Measurements from ENCODE around the gene TIMP2.
"Not testable (repeated sequence)": the region's sequence is repeated elsewhere in the genome, so short reads cannot be mapped to it uniquely, and the experiment has no call there.

Gene TIMP2

DNA sequence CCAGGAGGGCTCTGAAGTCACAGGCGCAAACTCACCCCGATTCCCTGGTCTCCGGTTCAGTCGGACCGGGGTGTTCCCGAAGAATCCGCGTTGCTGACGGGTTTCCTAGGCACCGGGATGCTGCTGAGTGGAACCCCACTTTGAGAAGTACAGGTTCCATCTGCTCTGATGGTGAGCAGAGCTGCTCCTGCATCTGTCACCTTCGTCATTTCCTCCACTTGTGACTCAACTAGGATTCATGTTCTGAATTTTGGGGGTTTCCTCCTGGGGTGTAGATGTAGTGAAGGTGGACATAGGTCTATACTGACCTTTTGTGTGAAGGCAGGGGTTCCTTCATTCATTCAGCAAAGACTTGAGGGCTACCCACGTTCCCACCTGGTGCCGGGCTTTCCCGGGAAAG lies 29.5 kb upstream of the TIMP2 start:
- DNase-seq = no peak

DNA sequence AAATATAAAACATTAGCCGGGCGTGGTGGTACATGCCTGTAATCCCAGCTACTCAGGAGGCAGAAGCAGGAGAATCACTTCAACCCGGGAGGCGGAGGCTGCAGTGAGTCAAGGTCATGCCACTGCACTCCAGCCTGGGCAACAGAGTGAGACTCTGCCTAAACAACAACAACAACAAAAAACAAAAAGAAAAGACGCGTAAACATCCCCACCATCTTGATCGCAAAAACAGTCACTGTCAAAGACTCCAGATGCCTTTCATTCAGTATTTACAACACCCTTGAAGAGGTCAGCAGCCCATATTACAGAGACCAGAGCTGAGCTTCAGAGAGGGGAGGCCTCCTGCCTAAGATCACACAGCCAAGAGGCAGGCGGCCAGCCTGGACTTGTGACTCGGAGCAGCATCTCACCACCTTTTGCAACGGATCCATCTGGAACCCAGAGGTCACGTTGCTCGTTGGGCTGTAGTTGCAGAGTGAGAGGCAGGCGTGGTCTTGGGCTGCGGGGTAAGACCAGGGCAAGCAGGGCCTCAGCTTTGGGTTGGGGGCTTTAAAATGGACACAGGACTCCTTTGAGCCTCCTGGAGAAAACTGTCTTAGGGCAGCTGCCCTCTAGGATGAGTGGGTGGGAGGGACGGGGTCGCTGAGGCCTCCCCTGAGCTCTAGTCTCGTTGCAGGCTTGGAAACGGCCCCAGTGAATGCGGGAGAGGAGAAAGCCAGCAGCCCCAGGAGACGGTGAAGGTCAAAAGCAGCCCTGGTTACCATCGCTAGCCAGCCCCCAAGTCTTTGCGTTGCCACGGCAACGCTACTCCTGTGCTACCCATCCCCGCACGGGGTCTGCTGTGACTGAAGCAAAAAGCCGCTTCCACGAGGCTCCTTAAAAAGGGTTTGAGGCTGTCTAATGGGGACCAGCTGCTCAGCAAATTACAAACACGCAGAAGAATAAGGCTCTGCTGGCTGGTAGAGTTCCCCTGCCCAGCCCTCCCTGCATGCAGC lies 28.5 kb upstream of the TIMP2 start:
- no peak for DNase-seq

DNA sequence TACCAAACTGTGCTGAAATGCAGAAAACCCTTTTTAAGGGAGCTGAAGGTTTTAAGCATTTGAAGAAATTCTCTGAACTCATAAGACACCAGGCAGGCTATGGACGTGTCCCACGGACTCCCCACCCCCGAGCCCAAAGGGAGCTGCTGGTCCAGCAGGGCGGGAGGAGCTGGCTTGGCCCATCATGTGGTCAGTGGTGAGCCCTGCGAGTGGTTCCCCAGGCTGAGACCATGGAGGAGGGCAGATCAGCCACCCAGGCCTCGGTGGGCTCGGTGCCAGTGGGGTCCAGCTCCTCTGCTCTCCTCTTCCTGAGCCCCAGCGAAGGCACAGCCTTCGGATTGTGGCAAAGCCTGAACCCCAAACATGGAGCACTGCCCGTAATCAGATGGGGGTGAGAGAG lies 27.5 kb upstream of the TIMP2 start:
- no peak for DNase-seq

DNA sequence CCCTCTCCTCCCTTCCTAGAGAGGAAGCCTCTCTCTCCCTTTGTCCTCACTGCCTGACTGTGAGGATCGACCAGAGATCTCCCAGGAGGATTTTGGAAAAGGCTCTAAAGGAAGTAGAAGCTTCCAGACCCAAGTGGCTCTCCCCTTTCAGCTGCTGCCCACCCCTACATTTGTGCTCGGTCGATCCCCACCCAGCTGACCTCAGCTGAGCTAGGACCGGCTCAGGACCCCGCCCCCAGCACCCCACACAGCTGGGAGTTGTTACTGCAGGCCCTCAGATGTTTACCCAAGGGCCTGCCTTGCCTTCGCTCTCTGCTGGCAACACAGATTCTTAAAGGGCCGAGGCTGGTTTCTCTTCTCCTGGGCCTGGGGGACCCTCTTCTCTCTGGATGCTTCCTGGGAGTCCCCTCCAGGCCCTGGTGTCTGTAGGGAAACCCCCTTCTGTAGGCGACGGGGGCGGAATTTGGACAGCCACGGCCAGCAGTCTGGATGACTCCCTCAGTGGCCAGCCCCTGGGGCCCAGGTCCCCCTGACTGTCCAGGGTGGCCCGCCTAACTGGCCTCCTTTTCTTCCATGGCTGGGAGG lies 26.9 kb upstream of the TIMP2 start:
- no peak for DNase-seq

DNA sequence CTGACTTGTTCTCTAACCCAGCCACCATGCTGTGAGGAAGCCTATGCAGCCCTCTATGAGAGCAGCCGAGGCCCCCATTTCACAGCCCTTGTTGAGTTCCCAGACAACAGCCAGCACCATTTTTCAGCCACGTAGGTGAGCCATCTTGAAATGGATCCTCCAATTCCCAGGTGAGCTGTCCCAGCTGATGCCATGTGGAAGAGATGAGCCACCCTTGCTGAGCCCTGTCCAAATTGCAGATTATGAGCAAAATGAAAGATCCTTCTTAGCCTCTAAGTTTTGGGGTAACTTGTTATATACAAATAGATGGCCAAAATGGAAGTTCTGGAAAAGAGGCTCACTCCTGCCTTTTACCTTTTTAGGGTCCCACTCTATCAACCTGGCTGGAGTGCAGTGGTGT lies 25.7 kb upstream of the TIMP2 start:
- no peak for DNase-seq

DNA sequence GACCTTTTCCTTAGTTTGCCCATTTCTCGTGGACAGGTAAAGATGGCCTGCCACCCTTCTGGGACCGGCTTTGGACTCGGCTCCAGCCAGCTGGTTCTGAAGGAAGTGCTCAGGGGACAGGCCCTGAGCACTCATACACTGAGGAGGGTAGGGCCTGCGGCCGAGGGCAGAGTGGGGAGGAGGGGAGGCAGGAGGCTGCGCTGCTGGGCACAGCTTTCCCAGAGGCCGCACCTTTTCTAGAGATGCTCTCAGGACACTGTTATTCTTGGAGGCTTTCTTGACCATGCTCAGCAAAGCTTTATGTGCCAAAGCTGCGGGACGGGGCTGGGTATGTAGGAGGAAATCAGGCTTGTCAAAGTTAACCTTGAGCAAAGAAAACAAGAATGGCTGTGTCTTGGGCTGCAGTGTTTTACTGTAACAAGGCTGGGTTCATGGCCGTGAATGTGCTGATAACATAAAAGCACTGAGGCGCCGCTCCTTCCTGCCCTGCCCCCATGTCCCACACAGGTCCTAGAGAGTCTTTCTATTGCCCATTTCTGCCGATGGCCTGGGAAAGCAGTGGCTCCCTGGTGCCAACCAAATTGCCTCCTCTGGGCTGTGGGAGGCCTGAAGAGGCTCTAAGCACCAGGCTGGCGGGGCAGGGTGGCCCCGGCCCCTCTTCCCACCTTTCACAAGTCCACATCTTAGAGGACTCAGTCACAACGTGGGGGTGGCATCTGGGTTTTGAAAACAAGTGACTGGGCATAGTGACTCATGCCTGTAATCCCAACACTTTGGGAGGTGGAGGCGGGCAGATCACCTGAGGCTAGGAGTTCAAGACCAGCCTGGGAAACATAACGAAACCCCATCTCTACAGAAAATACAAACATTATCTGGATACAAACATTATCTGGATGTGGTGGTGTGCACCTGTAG lies 22.3 kb upstream of the TIMP2 start:
- no peak for DNase-seq

DNA sequence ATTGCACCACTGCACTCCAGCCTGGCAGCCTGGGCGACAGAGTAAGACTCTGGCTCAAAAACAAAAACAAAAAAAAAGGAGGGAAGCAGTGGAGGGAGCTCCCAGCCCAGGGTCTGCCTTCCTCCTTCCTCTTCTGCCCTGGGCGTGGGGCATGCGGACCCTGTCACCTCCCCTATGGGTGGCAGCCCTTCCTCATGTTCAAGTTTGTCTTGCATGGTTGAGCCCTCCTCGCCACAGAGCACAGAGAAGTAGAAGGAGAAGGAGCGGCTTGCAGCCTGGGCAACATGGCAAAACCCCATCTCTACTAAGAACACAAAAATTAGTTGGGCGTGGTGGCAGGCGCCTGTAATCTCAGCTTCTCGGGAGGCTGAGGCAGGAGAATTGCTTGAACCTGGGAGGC lies 21.4 kb upstream of the TIMP2 start:
- no peak for DNase-seq

DNA sequence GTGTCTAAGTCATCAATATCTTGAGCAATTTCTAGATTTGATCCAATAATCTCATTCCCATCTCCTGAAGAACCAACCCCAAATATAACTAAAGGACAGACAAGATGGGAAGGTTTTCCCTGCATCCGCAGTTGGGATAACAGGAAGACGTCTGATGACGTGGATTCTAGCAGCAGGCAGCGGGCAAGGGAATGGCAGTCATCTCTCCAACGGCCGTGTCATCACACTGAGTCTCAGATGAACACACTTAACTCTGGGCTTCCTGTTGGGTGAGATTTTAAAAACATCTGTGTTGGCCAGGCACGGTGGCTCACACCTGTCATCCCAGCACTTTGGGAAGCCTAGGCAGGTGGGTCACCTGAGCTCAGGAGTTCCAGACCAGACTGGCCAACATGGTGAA lies 20.9 kb upstream of the TIMP2 start:
- DNase-seq = no peak

DNA sequence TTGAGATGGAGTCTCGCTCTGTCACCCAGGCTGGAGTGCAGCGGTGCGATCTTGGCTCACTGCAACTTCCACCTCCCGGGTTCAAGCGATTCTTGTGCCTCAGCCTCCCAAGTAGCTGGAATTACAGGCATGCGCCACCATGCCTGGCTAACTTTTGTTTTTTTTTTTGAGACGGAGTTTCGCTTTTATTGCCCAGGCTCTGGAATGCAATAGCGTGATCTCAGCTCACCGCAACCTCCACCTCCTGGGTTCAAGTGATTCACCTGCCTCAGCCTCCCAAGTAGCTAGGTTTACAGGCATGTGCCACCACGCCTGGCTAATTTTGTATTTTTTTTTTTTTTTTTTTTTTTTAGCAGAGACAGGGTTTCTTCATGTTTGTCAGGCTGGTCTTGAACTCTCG lies 20.3 kb upstream of the TIMP2 start:
- DNase-seq = not testable (repeated sequence)

DNA sequence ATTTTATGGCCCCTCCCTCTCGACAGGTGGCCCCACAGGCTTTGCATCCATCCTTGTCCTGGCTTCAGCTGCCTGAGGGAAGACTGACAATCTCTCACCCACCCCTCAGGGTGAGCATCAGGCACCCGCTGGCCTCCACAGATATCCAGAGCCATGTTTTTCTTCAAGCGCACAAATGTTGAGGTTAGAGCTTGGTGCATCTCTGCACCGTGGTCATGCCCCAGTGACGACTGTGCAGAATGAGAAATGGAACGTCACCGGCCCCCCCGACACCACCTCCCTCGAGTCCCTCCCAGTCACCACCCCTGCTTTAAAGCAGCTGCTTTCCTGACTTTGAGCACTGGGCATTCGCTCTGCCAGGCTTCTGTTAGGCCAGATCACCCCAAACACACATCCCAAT lies 19.8 kb upstream of the TIMP2 start:
- no peak for DNase-seq

DNA sequence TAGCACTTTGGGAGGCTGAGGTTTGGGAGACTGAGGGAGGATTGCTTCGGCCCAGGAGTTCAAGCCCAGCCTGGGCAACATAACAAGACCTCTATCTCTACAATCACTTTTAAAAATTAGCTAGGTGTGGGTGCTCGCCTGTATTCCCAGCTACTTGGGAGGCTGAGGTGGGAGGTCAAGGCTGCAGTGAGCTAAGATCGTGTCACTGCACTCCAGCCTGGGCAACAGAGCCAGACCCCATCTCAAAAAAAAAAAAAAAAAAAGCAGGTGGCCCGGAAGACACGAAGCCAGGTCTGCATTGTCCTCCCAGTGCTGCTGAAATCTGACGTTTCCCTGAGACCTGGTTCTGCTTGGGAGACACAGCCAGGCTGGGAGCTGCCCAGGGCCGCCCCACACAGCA lies 18.8 kb upstream of the TIMP2 start:
- DNase-seq = no peak

DNA sequence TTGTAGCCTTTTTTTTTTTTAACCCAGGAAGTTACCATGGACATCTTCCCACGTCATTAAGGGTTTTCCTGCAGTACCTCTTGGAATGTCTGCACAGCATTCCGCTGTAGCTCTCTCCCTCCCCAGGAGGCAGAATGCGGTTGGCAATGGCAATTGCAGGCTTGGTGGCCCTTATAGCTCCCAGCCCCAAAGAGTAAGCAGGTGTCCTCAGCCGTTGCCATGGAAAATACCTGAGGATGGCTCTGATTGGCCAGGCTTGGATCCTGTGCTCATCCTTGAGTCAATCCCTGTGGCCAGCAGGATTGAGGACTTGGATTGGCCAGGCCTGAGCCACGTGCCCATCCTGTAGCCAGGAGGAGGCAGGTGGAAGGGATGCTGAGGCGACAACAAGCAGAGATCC lies 15.5 kb upstream of the TIMP2 start:
- no peak for DNase-seq

DNA sequence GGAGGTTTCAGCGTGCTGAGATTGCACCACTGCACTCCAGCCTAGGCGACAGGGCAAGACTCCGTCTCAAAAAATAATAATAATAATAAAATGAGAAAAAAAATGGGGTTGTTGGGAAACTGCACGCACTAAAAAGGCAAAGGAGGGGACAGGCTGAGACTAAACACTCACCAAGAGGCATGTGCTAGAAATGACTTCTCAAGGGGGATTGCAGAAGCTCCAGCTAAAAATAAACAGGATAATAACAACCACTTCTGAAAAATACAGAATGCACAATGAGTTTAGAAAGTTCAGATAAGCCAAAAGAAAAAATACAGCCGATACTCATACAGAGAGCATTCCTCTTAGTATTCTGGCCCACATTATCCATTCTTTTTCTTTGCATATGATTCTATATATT lies 15.1 kb upstream of the TIMP2 start:
- no peak for DNase-seq

DNA sequence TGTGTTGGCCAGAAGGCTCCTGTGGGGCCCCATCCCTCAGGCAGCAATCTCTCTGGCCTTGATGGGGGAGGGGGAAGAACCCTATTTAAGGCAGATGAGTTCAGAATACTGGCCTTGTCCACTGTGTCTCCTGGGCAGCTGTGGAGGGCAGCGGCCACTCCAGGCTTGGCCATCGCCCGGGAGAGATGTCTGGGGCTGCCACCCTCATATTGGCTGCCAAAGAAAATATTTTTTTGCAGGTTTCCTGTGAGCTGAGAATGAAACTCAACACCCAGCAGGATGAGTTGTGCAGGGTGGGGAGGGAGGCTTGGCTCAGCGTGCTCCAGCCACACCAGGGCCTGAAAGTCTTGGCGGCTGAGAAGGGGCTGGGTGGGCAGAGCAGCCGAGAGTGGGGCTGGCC lies 14.4 kb upstream of the TIMP2 start:
- no peak for DNase-seq

DNA sequence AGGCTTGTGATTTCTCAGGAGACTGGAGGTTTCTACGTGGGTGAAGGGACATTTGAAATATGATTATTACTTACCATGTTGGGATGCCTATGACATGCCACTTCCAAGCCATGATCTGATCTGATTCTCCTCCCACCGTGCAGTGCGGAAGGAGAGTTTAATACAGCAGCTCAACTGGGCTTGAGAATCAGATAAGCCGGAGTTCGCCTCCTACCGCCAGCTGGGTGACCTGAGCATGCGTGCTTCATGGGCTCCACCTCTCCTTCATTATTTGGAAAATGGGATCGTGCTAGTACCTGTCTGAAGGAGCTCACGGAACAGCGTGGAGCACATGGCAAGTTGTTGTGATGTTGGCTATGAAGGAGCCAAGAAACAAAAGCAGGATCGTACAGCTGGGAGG lies 12.4 kb upstream of the TIMP2 start:
- DNase-seq = no peak

DNA sequence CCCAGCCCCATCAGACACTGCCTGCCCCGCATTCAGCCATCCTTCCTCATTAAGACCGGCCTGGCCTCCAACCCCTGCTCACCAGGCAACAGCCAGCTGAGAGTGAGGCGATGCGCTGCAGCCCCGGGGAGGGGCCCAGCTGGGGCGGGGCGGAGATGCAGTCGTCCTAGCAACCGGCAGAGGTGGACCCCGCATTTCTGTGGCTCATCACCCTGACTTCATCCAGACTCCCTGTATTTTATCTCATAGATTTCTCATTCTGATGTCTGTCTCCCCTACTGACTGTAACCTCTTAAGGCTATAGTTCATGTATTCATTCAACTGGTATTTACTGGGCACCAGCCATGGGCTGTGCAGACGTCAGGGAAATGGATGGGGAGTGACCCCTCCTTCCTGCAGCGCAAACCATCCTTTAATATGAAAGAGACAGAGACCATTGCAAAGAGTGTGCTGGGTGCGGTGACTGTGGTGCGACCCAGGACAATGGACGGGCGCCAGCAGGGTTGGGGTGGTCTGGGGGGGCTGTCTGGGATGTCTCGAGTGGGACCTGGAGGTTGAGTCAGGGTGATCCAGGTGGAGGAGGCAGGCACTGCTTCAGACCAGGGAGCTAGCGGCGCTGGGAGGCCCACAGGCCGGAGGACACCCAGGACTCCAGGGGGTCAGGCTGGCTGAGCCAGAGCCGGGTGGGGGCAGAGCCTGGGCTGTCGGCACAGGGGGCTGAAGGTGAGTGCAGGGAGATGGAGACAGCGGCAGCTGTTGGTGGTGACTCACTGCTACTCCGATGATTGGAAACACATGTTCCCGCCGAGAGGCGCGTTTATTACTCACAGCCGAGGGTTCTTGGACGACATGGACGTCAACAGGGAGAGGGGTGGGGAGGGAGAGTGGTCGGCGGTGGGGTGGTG lies 10.5 kb upstream of the TIMP2 start:
- no peak for DNase-seq

DNA sequence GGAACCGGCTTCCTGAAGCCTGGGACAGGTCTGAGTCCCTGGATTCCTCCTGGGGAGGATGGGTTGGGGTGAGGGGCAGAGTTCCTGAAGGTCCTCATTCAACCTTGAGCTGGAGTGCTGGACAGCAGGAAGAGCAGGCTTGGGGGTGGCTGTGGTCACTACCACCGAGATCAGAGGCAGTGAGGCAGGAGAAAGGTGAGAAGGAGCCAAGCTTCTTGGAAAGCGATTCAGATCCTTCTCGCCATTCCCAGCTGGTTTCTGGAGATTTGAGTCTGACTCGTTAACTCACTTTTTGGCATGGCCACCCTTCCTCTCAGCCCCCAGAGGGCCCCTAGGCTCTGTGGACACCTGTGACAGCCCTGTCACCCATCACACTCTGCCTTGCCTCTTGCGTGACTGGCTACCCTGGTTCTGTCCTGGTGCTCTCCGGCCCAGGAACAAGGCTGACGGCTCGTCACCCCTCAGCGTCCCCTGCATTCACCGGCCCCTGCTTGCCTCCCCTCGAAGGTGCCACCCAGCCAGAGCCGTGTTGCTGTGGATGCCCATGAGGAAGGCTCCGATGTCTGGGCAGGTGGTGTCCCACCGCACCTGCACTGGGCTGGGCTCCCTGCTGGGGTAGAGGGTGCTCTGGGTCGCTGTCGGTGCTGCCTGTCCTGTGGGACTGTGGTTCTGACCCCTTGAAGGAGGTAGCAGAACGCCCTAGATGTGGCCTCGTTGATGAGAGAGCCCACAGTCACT lies 9.7 kb upstream of the TIMP2 start:
- no peak for DNase-seq

DNA sequence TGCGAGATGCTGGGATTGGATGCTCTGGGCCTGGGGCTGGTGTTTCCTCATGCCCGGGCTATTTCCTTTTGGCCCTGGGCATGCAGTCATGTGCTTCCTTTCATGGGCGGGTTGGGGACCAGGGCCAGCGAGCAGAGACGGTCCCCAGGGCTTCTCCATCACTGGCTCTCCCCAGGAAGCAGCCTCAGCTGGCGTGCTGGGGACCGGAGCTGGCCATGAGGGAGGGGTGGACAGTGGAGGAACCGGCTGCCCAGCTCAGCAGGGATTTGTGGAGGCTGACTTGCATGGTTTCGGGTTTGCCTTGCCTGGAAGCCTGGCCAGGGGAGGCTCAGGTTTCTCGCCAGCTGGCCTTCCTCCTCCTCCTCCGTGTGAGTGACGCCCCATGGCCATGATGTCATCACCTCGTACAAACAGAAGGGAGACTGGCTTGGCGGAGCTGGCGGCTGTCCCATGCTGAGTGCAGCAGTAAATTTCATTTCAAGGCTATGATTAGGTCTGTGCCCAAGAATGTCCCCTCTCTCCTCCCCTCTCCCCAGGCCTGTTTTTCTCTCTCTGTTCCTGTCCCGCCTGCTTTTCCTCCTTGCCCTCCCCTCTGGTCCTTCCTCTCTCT lies 8.9 kb upstream of the TIMP2 start:
- no peak for DNase-seq

DNA sequence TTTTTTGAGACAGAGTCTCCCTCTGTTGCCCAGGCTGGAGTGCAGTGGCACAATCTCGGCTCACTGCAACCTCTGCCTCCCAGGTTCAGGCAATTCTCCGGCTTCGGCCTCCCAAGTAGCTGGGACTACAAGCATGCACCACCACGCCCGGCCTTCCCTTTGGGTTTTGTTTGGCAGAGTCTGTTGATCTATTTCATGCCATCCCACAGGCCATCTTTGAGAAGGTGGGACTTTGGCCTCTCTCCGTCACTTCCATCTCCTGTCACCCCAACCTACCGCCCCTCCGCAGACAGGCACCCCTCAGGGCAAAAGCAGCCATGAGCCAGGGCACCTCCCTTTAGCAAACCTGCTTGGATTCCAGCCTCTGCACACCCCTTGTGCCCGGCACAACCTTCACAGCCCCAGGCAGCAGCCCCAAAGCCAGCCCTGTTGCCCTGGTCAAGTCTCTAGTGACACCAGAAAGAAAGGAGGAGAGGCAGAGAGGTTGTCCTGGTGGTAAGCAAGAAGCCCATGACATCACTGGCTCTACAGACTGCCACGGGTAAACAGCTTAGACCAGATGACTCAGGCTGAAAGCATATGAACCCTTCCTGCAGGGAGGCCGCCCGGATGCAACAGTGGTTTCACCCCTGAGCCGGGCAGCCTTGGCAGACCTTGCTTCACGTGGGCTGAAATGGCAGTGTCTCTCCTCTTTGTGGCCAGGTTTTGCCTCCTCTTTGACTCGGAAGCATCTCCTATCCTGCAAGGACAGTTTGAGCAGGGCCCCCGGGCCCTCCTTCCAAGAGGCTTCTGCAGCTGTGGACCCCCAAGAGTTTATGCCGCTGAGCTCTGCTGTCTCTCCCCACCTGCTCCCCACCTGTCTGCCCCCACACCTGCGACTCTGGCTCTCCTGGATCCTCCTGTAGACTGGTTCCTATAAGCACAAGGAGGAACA lies 8.1 kb upstream of the TIMP2 start:
- DNase-seq = peak; percentile 67

Measured in NK-92 treated with Interleukin-12 subunit alpha and Interleukin-12 subunit beta, amount 100 ng/mL, for 24 hours (cell line).